WERI-Rb-1 (cell line): Measurements from ENCODE around the gene CDYL2.

Source experiments
- DNase-seq: peaks from one replicate; pipeline ENCODE4 v3.0.0-alpha.2; 2020
- H3K27ac ChIP-seq: fragments of 250-450 bp; sonication (Bioruptor Pico); 2 replicates; pipeline ENCODE4 v1.5.1; 2020; ENCODE audit warnings: mild to moderate bottlenecking, moderate library complexity
- H3K27me3 ChIP-seq: fragments of 250-450 bp; sonication (Bioruptor Pico); 2 replicates; pipeline ENCODE4 v1.5.1; 2021; ENCODE audit warnings: mild to moderate bottlenecking, low read depth, moderate library complexity; ENCODE audit not compliant: insufficient read depth, severe bottlenecking
- H3K36me3 ChIP-seq: fragments of 250-450 bp; sonication (Bioruptor Pico); 2 replicates; pipeline ENCODE4 v1.5.1; 2020; ENCODE audit warnings: mild to moderate bottlenecking, moderate library complexity
- H3K4me3 ChIP-seq: 2 replicates; pipeline ENCODE4 v1.5.1; 2011; ENCODE audit warnings: low read depth, mild to moderate bottlenecking, control low read depth, low read length
- H3K9me3 ChIP-seq: fragments of 250-450 bp; sonication (Bioruptor Pico); 2 replicates; pipeline ENCODE4 v1.5.1; 2021; ENCODE audit warnings: mild to moderate bottlenecking, moderate library complexity; ENCODE audit not compliant: severe bottlenecking
- TF ChIP-seq, protein P1 (sequence below): IDR thresholded peaks from 2 replicates; pipeline ENCODE4 v1.5.1; 2011; ENCODE audit warnings: low read depth, mild to moderate bottlenecking, control low read depth, inconsistent platforms, low read length

Gene CDYL2

DNA sequence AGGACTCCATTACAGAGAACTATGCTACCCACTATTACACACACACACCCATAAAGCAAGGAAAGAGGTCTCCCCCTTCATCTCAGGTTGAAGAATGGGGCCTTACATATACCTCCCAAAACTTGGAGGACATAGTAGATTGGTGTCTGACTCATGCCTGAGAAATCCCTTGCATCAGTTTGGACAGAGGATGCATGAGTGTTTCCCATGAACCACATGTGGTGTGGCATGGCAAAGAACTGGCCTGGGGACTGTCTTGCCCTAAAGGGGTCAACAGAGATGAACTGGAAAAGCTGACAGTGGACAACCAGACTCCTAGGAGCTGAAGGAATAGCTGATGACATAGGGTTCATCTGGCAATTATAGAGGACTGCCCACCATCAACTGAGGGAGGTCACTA is 209.6 kb downstream of the CDYL2 start:
- no peak for DNase-seq
- Histone ChIP-seq H3K27ac (no peak overlapping the region), H3K36me3 (no peaks in the 10 kb centered on the region), H3K27me3 (no peaks in the 10 kb centered on the region), H3K9me3 (no peaks in the 10 kb centered on the region), H3K4me3 (no peak overlapping the region)
- TF ChIP-seq, protein P1, sequence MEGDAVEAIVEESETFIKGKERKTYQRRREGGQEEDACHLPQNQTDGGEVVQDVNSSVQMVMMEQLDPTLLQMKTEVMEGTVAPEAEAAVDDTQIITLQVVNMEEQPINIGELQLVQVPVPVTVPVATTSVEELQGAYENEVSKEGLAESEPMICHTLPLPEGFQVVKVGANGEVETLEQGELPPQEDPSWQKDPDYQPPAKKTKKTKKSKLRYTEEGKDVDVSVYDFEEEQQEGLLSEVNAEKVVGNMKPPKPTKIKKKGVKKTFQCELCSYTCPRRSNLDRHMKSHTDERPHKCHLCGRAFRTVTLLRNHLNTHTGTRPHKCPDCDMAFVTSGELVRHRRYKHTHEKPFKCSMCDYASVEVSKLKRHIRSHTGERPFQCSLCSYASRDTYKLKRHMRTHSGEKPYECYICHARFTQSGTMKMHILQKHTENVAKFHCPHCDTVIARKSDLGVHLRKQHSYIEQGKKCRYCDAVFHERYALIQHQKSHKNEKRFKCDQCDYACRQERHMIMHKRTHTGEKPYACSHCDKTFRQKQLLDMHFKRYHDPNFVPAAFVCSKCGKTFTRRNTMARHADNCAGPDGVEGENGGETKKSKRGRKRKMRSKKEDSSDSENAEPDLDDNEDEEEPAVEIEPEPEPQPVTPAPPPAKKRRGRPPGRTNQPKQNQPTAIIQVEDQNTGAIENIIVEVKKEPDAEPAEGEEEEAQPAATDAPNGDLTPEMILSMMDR: no peak

DNA sequence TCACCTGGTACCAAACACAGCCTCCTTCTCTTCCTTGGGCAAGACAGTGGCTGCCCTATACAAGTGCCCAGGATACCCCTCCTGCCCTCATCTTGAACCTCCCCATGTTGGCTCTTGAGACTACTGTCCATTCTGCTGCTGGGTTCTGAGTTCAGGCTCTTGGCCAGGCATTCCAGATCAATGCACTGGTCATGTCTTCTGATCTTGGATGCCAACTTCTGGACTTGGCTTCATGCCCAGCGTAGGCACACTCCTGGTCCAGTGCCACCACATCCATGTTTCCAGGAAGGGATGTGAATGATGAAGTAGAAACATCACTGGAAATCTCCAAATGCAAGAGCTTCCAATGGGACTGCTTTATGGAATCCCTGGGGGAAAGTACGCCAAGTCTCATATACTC is 212.1 kb downstream of the CDYL2 start:
- DNase-seq: no peak
- Histone ChIP-seq H3K9me3 (no peaks in the 10 kb centered on the region), H3K27me3 (no peaks in the 10 kb centered on the region), H3K27ac (no peak overlapping the region), H3K4me3 (no peak overlapping the region), H3K36me3 (no peaks in the 10 kb centered on the region)
- TF ChIP-seq, protein P1: no peak

DNA sequence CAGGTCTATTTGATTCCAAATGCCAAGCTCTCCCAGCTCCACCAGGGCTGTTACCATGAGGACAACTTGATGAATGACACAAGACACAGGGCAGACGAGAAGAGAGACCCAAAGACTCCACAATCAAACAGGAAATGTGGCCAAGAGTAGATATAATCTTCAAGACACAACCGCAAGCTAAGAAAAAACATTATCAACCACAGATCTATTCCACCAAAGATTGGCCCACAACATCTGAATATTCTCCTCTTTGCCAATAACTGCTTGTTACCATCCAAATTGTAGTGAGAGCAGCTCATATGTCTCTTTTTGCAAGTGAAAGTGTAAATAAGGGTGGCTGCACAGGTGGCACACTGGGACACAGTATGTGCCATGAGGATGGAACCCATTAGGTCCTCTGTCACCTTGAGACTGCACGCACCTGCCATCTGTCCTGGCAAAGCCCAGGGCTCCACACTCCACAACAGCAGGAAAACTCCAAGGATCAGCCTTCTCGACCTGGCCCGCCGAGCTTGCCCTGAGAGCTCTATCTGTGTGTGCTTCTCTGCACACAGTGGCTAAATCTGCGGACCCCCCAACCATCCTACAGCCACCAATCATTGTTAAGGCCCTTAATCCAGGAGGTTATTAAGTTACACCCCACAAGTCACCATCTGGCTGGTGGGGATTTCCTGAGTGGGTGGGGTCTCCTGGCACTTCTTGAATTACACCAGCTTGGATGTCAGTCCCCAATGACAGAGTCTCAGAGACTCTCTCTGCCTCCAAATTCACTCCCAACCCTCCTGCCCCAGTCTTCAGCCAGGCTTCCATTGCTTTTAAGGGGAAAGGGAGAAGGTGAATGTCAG is 213.1 kb downstream of the CDYL2 start:
- TF ChIP-seq, protein P1: no peak
- DNase-seq: no peak
- no peaks in the 10 kb centered on the region for H3K27me3 ChIP-seq
- H3K27ac ChIP-seq: no peak overlapping the region
- H3K36me3 ChIP-seq: no peaks in the 10 kb centered on the region
- no peaks in the 10 kb centered on the region for H3K9me3 ChIP-seq
- no peak overlapping the region for H3K4me3 ChIP-seq

DNA sequence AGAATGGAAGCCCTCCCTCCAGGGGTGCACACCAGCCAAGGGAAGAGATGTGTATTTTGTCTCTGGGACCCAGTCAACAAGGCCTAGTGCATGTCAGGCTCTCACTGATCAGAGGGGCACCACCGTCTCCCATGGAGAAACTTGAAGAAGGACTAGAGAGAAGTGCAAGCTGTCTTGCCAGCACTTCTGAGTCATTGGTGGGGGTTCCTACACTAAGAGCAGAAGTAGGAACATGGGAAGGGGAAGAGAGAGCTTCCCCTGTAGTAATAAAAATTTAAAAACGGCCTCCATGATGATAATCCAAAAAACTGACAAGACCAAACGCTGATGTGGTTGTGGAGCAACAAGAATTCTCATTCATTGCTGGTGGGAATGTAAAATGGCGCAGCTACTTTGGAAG is 217.3 kb downstream of the CDYL2 start:
- TF ChIP-seq, protein P1: no peak
- Histone ChIP-seq H3K27me3 (peaks cover 3% of the 10 kb centered on the region), H3K4me3 (no peak overlapping the region), H3K27ac (no peak overlapping the region), H3K9me3 (no peaks in the 10 kb centered on the region), H3K36me3 (no peaks in the 10 kb centered on the region)
- DNase-seq: no peak

DNA sequence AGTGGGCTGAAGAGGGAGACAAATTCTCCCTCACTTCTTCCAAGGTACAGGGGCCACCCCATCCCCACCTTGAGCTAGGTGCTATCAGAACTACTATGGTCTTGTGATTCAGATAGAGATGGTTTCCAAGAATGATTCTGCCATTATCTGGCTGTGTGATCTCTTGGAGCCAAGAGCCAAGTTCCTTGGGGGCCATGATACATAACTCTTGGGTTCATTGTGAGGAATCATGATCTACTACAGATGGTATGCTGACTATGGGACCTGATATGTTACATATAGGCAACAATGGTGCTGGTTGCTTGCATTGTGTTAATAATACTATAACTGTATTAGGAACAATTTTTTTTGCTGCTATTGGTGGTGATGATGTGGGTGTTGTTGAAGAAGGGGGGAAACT is 217.9 kb downstream of the CDYL2 start:
- Histone ChIP-seq H3K36me3 (no peaks in the 10 kb centered on the region), H3K27me3 (peaks cover 3% of the 10 kb centered on the region), H3K9me3 (no peaks in the 10 kb centered on the region), H3K4me3 (no peak overlapping the region), H3K27ac (no peak overlapping the region)
- DNase-seq: no peak
- TF ChIP-seq, protein P1: no peak

DNA sequence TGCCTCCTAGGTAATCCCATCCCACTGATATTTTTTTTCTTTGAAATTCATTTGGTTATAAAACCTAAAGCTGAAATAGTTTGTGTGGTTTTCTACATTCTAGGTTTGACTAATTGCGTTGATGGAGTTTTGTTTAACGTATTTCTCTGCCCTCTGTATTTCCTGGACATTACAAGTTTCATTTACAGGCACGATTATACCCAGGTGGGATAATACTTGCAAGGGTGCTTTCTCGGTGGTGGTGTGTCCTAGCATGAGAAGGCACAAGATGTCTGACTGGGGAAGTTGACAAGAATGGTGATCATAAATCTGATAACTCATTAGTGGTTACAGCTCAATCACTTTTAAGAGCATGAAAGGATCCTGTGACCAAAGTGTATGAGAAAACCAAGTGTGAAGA is 218.6 kb downstream of the CDYL2 start:
- TF ChIP-seq, protein P1: no peak
- no peak for DNase-seq
- no peaks in the 10 kb centered on the region for H3K9me3 ChIP-seq
- H3K27me3 ChIP-seq: peaks cover 3% of the 10 kb centered on the region
- no peak overlapping the region for H3K27ac ChIP-seq
- no peaks in the 10 kb centered on the region for H3K36me3 ChIP-seq
- H3K4me3 ChIP-seq: no peak overlapping the region
